Measurements from ENCODE around the gene PDE4D.

Gene PDE4D

GRCh38 chr5:59204114-59204897, 689.2 kb downstream of the PDE4D start:
- TF ChIP-seq, protein P1, sequence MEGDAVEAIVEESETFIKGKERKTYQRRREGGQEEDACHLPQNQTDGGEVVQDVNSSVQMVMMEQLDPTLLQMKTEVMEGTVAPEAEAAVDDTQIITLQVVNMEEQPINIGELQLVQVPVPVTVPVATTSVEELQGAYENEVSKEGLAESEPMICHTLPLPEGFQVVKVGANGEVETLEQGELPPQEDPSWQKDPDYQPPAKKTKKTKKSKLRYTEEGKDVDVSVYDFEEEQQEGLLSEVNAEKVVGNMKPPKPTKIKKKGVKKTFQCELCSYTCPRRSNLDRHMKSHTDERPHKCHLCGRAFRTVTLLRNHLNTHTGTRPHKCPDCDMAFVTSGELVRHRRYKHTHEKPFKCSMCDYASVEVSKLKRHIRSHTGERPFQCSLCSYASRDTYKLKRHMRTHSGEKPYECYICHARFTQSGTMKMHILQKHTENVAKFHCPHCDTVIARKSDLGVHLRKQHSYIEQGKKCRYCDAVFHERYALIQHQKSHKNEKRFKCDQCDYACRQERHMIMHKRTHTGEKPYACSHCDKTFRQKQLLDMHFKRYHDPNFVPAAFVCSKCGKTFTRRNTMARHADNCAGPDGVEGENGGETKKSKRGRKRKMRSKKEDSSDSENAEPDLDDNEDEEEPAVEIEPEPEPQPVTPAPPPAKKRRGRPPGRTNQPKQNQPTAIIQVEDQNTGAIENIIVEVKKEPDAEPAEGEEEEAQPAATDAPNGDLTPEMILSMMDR (IDR thresholded peaks at IDR 0.05; ENCODE audit: low read depth, low read length) = no peak
- no peaks in the 10 kb centered on the region for H3K36me3 ChIP-seq
- H3K9me3 ChIP-seq = no peaks in the 10 kb centered on the region; the same call in 1 of the 2 replicates
- no peaks in the 10 kb centered on the region for H3K27me3 ChIP-seq
- DNase-seq = no peak
- H3K4me3 ChIP-seq (ENCODE audit: low read depth, low read length) = no peak overlapping the region
- H3K4me1 ChIP-seq = peaks cover 10% of the 10 kb centered on the region

DNA sequence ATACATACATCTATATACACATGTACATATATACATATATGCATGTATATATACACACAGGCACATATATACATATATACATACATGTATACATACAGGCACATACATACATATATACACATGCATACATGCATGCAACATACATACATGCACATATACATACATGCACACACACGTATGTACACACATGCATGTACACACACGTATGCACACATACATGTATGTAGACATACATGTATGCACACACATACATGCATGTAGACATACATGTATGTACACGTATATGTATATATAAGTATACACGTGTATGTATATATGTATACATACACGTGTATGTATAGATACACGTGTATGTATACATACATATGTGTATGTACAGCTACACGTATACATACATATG, 693.7 kb downstream of the PDE4D start:
- Histone ChIP-seq H3K36me3 (no peaks in the 10 kb centered on the region), H3K4me3 (ENCODE audit: low read depth, low read length) (no peak overlapping the region), H3K27me3 (no peaks in the 10 kb centered on the region), H3K9me3 (no peaks in the 10 kb centered on the region; the same call in 1 of the 2 replicates), H3K4me1 (peaks cover 5% of the 10 kb centered on the region; the same call in 1 of the 2 replicates)
- DNase-seq = no peak
- TF ChIP-seq, protein P1 (IDR thresholded peaks at IDR 0.05; ENCODE audit: low read depth, low read length) = no peak

GRCh38 chr5:59198832-59199231, 694.7 kb downstream of the PDE4D start:
- no peak for DNase-seq
- TF ChIP-seq, protein P1 (IDR thresholded peaks at IDR 0.05; ENCODE audit: low read depth, low read length) = no peak
- Histone ChIP-seq H3K4me3 (ENCODE audit: low read depth, low read length) (no peak overlapping the region), H3K27me3 (no peaks in the 10 kb centered on the region), H3K9me3 (no peaks in the 10 kb centered on the region), H3K36me3 (no peaks in the 10 kb centered on the region), H3K4me1 (no peaks in the 10 kb centered on the region; the same call in 1 of the 2 replicates)

DNA sequence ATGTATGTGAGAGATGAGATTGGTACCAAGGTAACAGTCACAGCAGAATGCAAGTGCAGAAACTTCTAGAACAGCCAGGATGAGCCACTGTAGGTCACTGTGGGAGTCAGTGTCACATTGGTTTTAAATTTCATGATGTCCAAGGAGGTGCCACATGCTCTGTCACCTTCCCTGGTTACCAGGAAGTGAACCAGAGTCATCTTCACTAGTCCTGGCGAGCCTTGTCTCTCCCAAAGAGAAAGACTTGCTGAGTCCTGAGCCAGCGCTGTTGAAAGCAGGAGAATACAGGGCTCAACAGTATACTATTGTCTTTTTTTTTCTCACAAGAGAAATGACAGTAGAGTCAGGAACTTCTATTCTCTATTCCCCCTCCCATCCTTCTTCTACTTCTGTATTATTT, 695.2 kb downstream of the PDE4D start:
- Histone ChIP-seq H3K4me3 (ENCODE audit: low read depth, low read length) (no peak overlapping the region), H3K9me3 (no peaks in the 10 kb centered on the region), H3K36me3 (no peaks in the 10 kb centered on the region), H3K4me1 (no peaks in the 10 kb centered on the region; the same call in 1 of the 2 replicates), H3K27me3 (no peaks in the 10 kb centered on the region)
- TF ChIP-seq, protein P1 (IDR thresholded peaks at IDR 0.05; ENCODE audit: low read depth, low read length) = no peak
- DNase-seq = no peak

DNA sequence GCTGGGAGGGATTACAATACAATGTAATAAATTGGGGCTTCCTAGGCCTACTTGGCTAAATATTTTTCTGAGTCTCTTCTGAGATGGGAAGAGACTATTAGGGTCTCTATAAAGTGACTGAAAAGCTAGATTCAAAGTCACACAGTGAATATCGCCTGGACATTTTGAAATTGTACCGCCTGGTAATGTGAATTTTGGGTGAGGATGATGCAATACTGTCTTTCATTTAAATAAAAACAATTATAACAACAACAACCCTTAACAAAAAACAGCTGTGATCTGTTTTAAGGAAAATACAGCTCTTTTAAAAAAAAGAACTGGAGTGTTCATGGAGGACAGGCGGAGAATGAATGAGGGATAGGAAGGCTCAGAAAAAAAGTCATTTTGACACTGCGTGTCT, 695.6 kb downstream of the PDE4D start:
- Histone ChIP-seq H3K4me1 (no peaks in the 10 kb centered on the region; the same call in 1 of the 2 replicates), H3K9me3 (no peaks in the 10 kb centered on the region), H3K27me3 (no peaks in the 10 kb centered on the region), H3K36me3 (no peaks in the 10 kb centered on the region), H3K4me3 (ENCODE audit: low read depth, low read length) (no peak overlapping the region)
- no peak for DNase-seq
- TF ChIP-seq, protein P1 (IDR thresholded peaks at IDR 0.05; ENCODE audit: low read depth, low read length) = no peak

- TF ChIP-seq, protein P1 (IDR thresholded peaks at IDR 0.05; ENCODE audit: low read depth, low read length) = no peak
- H3K36me3 ChIP-seq = no peaks in the 10 kb centered on the region
- H3K27me3 ChIP-seq = no peaks in the 10 kb centered on the region
- H3K4me1 ChIP-seq = no peaks in the 10 kb centered on the region; the same call in 1 of the 2 replicates
- H3K4me3 ChIP-seq (ENCODE audit: low read depth, low read length) = no peak overlapping the region
- H3K9me3 ChIP-seq = no peaks in the 10 kb centered on the region
- DNase-seq = no peak
Observed at GRCh38 chr5:59193616-59194319, 699.8 kb downstream of the PDE4D start.

Data from BE2C (cell line).